Stimulated activated CD4-positive, alpha-beta T cell treated with anti-CD3 and anti-CD28 coated beads, Interleukin-4, amount 100 ng/mL, for 4 hours (primary cell): Measurements from ENCODE around the gene TMEM43.
A peak's percentile ranks its signal among the peaks of the same experiment; 100 is the strongest.

Source experiments
- DNase-seq, 2 experiments: peaks; one replicate each; pipeline ENCODE4 v3.0.0-alpha.2; 2020

Gene TMEM43

GRCh38 chr3:14152233-14152962 lies 27.5 kb downstream of the TMEM43 start:
- no peak for DNase-seq

GRCh38 chr3:14152963-14153355 lies 28.1 kb downstream of the TMEM43 start:
- DNase-seq = no peak

GRCh38 chr3:14153663-14154062 lies 28.8 kb downstream of the TMEM43 start:
- DNase-seq = no peak

- DNase-seq = no peak
Observed at GRCh38 chr3:14154276-14154675, 29.4 kb downstream of the TMEM43 start.

- no peak for DNase-seq
Observed at GRCh38 chr3:14154895-14155440, 30.1 kb downstream of the TMEM43 start.

- no peak for DNase-seq
Observed at GRCh38 chr3:14156201-14156600, 31.3 kb downstream of the TMEM43 start.

GRCh38 chr3:14156843-14157561 lies 32.1 kb downstream of the TMEM43 start:
- no peak for DNase-seq

- no peak for DNase-seq
Observed at GRCh38 chr3:14157951-14158350, 33.1 kb downstream of the TMEM43 start.

- DNase-seq = no peak
Observed at GRCh38 chr3:14158370-14158769, 33.5 kb downstream of the TMEM43 start.

GRCh38 chr3:14159426-14159825 lies 34.6 kb downstream of the TMEM43 start:
- DNase-seq = no peak

GRCh38 chr3:14161282-14161681 lies 36.4 kb downstream of the TMEM43 start:
- no peak for DNase-seq

GRCh38 chr3:14162178-14162577 lies 37.3 kb downstream of the TMEM43 start:
- DNase-seq = no peak

- DNase-seq = no peak
Observed at GRCh38 chr3:14166877-14167603, 42.2 kb downstream of the TMEM43 start.

- DNase-seq = no peak
Observed at GRCh38 chr3:14169435-14169834, 44.6 kb downstream of the TMEM43 start.

GRCh38 chr3:14169871-14170270 lies 45.0 kb downstream of the TMEM43 start:
- no peak for DNase-seq

GRCh38 chr3:14170531-14171159 lies 45.8 kb downstream of the TMEM43 start:
- DNase-seq = no peak

- DNase-seq = no peak
Observed at GRCh38 chr3:14172496-14172895, 47.6 kb downstream of the TMEM43 start.

GRCh38 chr3:14174483-14174882 lies 49.6 kb downstream of the TMEM43 start:
- no peak for DNase-seq

- peak in 1 of 2 experiments; percentile 43 for DNase-seq
Observed at GRCh38 chr3:14175383-14176037, 50.7 kb downstream of the TMEM43 start.

GRCh38 chr3:14177580-14178246 lies 52.9 kb downstream of the TMEM43 start:
- DNase-seq = no peak

GRCh38 chr3:14178247-14179113 lies 53.6 kb downstream of the TMEM43 start, which contains the start of the genes LSM3 and XPC:
TSS of gene LSM3 (plus strand) at chr3:14178817. CDS start at chr3:14178861, 44 bp downstream.
TSS of gene XPC (minus strand) at chr3:14178601. CDS start at chr3:14178568, 33 bp downstream.
- peak; percentile 95 to 96 for DNase-seq
